Naive thymus-derived CD4-positive, alpha-beta T cell (primary cell): ENCODE data around the gene GNB5. TPM values are rescaled to one million over a fixed set of nuclear protein-coding genes. Genes with fewer than 3 reads are reported as not detected.

Source experiments
- ATAC-seq: fragments of 150-1000 bp; cut with Tn5 transposase; 2 replicates; pipeline ENCODE4 v1.10.0; 2021; ENCODE audit warnings: mild to moderate bottlenecking, moderate library complexity
- CTCF ChIA-PET: fragments of 350-600 bp; sonication (Branson Sonifier 250); formaldehyde crosslinking; loops from one replicate; lab custom pipeline; 2021; ENCODE audit warnings: antibody characterized with exemption; lab: Charles Lee
- POLR2A ChIA-PET: fragments of 350-600 bp; sonication (Branson Sonifier 250); formaldehyde crosslinking; loops from one replicate; lab custom pipeline; 2021; ENCODE audit warnings: antibody characterized with exemption, inconsistent platforms; lab: Charles Lee
- DNase-seq, 9 donors: peaks; one replicate each; pipeline versions ENCODE4 v3.0.0 to v3.0.0-alpha.2; 2020 to 2022; ENCODE audit warnings: mixed read lengths in 1 of 9
- H3K27ac ChIP-seq: one replicate; pipeline ENCODE4 v1.7.0; 2013; ENCODE audit warnings: mild to moderate bottlenecking, low read depth, low read length, moderate library complexity
- H3K27me3 ChIP-seq, 2 donors: one replicate each; pipeline ENCODE4 v1.7.0; 2013; ENCODE audit warnings: low read length in 2 of 2, mild to moderate bottlenecking in 2 of 2, moderate library complexity in 2 of 2; ENCODE audit not compliant: control insufficient read depth in 2 of 2, insufficient read depth in 2 of 2
- H3K36me3 ChIP-seq, 3 experiments: 1 replicate in 2 of 3; 2 replicates in 1 of 3; pipeline ENCODE4 v1.7.0; 2013; ENCODE audit warnings: low read length in 3 of 3, mild to moderate bottlenecking in 3 of 3, moderate library complexity in 1 of 3; ENCODE audit not compliant: insufficient read depth in 3 of 3, control insufficient read depth in 2 of 3
- H3K4me1 ChIP-seq, 2 donors: one replicate each; pipeline ENCODE4 v1.7.0; 2013; ENCODE audit warnings: low read length in 2 of 2, mild to moderate bottlenecking in 2 of 2, moderate library complexity in 1 of 2; ENCODE audit not compliant: control insufficient read depth in 2 of 2, insufficient read depth in 2 of 2
- H3K4me3 ChIP-seq: 2 replicates; pipeline ENCODE4 v1.7.0; 2013; ENCODE audit warnings: mild to moderate bottlenecking, low read length
- H3K9me3 ChIP-seq, 3 experiments: 1 replicate in 2 of 3; 2 replicates in 1 of 3; pipeline ENCODE4 v1.7.0; 2013; ENCODE audit warnings: low read length in 3 of 3; ENCODE audit not compliant: control insufficient read depth in 2 of 3
- H3K27ac Mint-ChIP-seq, 9 donors: one replicate each; pipeline ENCODE4 v1.8.0; 2020 to 2022; ENCODE audit warnings: mixed read lengths in 9 of 9, mild to moderate bottlenecking in 8 of 9, moderate library complexity in 5 of 9, inconsistent platforms in 2 of 9
- H3K27me3 Mint-ChIP-seq, 5 donors: one replicate each; pipeline ENCODE4 v1.8.0; 2021 to 2022; ENCODE audit warnings: mixed read lengths in 5 of 5, mild to moderate bottlenecking in 1 of 5
- H3K36me3 Mint-ChIP-seq, 5 donors: one replicate each; pipeline ENCODE4 v1.8.0; 2020 to 2022; ENCODE audit warnings: mixed read lengths in 5 of 5, mild to moderate bottlenecking in 3 of 5, inconsistent platforms in 1 of 5
- H3K4me1 Mint-ChIP-seq, 7 donors: one replicate each; pipeline ENCODE4 v1.8.0; 2020 to 2022; ENCODE audit warnings: mixed read lengths in 7 of 7, mild to moderate bottlenecking in 3 of 7, inconsistent platforms in 1 of 7
- H3K4me3 Mint-ChIP-seq, 10 donors: one replicate each; pipeline ENCODE4 v1.8.0; 2020 to 2022; ENCODE audit warnings: mild to moderate bottlenecking in 10 of 10, mixed read lengths in 10 of 10, moderate library complexity in 6 of 10, inconsistent platforms in 2 of 10
- H3K9me3 Mint-ChIP-seq, 11 donors: one replicate each; pipeline ENCODE4 v1.8.0; 2020 to 2022; ENCODE audit warnings: mixed read lengths in 11 of 11, mild to moderate bottlenecking in 4 of 11, inconsistent platforms in 1 of 11, moderate library complexity in 1 of 11
- intact Hi-C, 2 donors: fragments of 100-400 bp; cut with micrococcal nuclease; formaldehyde crosslinking; loops; one replicate each; pipeline ENCODE4 v1.15.1; 2023
- polyA plus RNA-seq, 2 donors: library from polyadenylated mRNA; unstranded; fragments of 300-500 nt; fragmentation: Illumina TruSeq; gene quantifications; one replicate each; pipeline ENCODE4 v1.2.3, GENCODE V29; 2021
- total RNA-seq, 6 experiments: library from RNA in 5 of 6; stranded (reverse) in 5 of 6; gene quantifications; 1 replicate in 5 of 6; 2 replicates in 1 of 6; pipeline ENCODE4 v1.2.3 and lab custom pipeline; 2021 to 2026

Gene GNB5
- total and polyA plus RNA-seq, 7 experiments from 2014 or later: 35.1 to 80.0 (median 49.0) TPM

- intact Hi-C loops: no loop called here
- no peak overlapping the region for H3K27ac ChIP-seq
- ChIA-PET POLR2A (interaction anchor here (0.8 kb wide), 1 partner anchor 34 kb away, joined by 4 read pairs; no protein-coding TSS in a partner anchor), CTCF (interaction anchor here (0.9 to 1.6 kb wide), 2 partner anchors 97 to 202 kb away, joined by 3 to 4 read pairs; no protein-coding TSS in a partner anchor)
- H3K36me3 Mint-ChIP-seq: peaks cover 6 to 19% (median 15%) of the 10 kb centered on the region in 5 donors
- DNase-seq (no peak), ATAC-seq (no peak)
- no peaks in the 10 kb centered on the region for H3K27me3 ChIP-seq
- peaks cover 0 to 17% (median 11%) of the 10 kb centered on the region in 7 donors for H3K4me1 Mint-ChIP-seq
- H3K27ac Mint-ChIP-seq: peak overlapping the region in 4 of 9 donors; percentile 10 to 69 (median 33)
- H3K9me3 Mint-ChIP-seq: no peaks in the 10 kb centered on the region
- H3K36me3 ChIP-seq: peaks cover 0 to 7% (median 0%) of the 10 kb centered on the region in 3 experiments
- H3K4me1 ChIP-seq: no peaks in the 10 kb centered on the region
- H3K9me3 ChIP-seq: no peaks in the 10 kb centered on the region
- no peak overlapping the region for H3K4me3 ChIP-seq
- no peaks in the 10 kb centered on the region for H3K27me3 Mint-ChIP-seq
- H3K4me3 Mint-ChIP-seq: no peak overlapping the region
Observed at GRCh38 chr15:52068004-52068615, 123.1 kb downstream of the GNB5 start.

GRCh38 chr15:52067545-52067926 is 123.7 kb downstream of the GNB5 start:
- Histone ChIP-seq H3K27me3 (no peaks in the 10 kb centered on the region), H3K27ac (no peak overlapping the region), H3K36me3 (peaks cover 0 to 11% (median 0%) of the 10 kb centered on the region in 3 experiments), H3K4me1 (no peaks in the 10 kb centered on the region), H3K4me3 (no peak overlapping the region), H3K9me3 (no peaks in the 10 kb centered on the region)
- ATAC-seq (no peak), DNase-seq (no peak)
- Mint-ChIP-seq H3K9me3 (no peaks in the 10 kb centered on the region), H3K4me1 (peaks cover 0 to 17% (median 11%) of the 10 kb centered on the region in 7 donors), H3K4me3 (peak overlapping the region in 1 of 10 donors; percentile 9), H3K27ac (peak overlapping the region in 5 of 9 donors; percentile 30 to 69 (median 53)), H3K27me3 (no peaks in the 10 kb centered on the region), H3K36me3 (peaks cover 6 to 23% (median 16%) of the 10 kb centered on the region in 5 donors)
- ChIA-PET CTCF (interaction anchor here (0.6 kb wide), 1 partner anchor 60 kb away, joined by 4 read pairs; no protein-coding TSS in a partner anchor), POLR2A (interaction anchor here (0.8 kb wide), 1 partner anchor 33 kb away, joined by 4 read pairs; no protein-coding TSS in a partner anchor)
- intact Hi-C loops: no loop called here

DNA sequence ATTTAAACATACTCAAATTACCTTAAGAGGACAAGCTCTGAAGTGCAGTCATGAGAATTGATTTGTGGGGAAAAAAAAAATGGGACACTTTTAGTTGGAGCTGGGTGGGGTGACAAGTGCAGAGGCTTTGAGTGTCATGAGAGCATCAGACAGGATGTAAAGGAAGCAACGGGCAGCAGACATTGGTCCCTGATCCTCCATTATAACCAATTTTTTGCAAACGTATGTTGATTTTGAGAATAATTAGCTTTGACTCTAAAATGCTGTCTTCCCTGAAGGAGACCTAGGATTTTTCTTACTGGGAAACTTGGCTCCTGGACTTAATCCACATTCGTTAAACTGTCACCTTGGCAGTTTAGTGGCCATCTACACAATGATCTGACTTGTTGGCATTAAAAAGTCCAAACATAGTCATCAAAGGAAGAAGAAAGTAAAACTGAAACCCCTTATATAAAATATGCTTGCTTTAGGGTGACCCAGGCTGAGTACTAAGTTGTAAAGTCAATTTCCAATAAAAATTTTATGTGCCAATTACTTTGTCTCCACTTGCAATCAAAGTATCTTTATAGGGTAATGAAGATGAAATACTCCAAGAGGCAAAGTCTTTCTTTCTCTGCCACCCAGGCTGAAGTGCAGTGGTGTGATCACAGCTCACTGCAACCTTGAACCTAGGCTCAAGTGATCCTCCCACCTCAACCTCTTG is 124.2 kb downstream of the GNB5 start:
- ATAC-seq (no peak), DNase-seq (no peak)
- Mint-ChIP-seq H3K9me3 (no peaks in the 10 kb centered on the region), H3K36me3 (peaks cover 6 to 23% (median 16%) of the 10 kb centered on the region in 5 donors), H3K4me3 (peak overlapping the region in 1 of 10 donors; percentile 9), H3K4me1 (peaks cover 0 to 17% (median 11%) of the 10 kb centered on the region in 7 donors), H3K27me3 (no peaks in the 10 kb centered on the region), H3K27ac (peak overlapping the region in 6 of 9 donors; percentile 13 to 58 (median 50))
- ChIA-PET CTCF (interaction anchor here (0.6 kb wide), 1 partner anchor 59 kb away, joined by 4 read pairs; no protein-coding TSS in a partner anchor), POLR2A (interaction anchor here (0.8 kb wide), 1 partner anchor 33 kb away, joined by 4 read pairs; no protein-coding TSS in a partner anchor)
- H3K9me3 ChIP-seq: no peaks in the 10 kb centered on the region
- no peaks in the 10 kb centered on the region for H3K4me1 ChIP-seq
- no peak overlapping the region for H3K4me3 ChIP-seq
- no peaks in the 10 kb centered on the region for H3K27me3 ChIP-seq
- H3K27ac ChIP-seq: no peak overlapping the region
- intact Hi-C loops: no loop called here
- peaks cover 0 to 11% (median 0%) of the 10 kb centered on the region in 3 experiments for H3K36me3 ChIP-seq

Other genes with a start within 250 kb of the GNB5 start
- 10 to 100 TPM in 3 of 5 experiments, 1 to 10 TPM in 2; 9.2 to 30.1 (median 19.3) TPM for gene LEO1, start 219.6 kb downstream of the GNB5 start, total RNA-seq
- gene LEO1, start 219.6 kb downstream of the GNB5 start, polyA plus RNA-seq: 10 to 100 TPM; 16.5 to 33.2 TPM
- 10 to 100 TPM; 19.2 to 44.1 (median 25.3) TPM for gene MAPK6, start 172.2 kb downstream of the GNB5 start, total RNA-seq
- gene MAPK6, start 172.2 kb downstream of the GNB5 start, polyA plus RNA-seq: 1 to 10 TPM; 5.1 to 6.0 TPM
- under 1 TPM in 1 of 5 experiments, not detected in 4; 0.59 TPM for gene BCL2L10, start 78.6 kb downstream of the GNB5 start, total RNA-seq
- gene BCL2L10, start 78.6 kb downstream of the GNB5 start, polyA plus RNA-seq: not detected
- gene MYO5C, start 104.4 kb upstream of the GNB5 start, total RNA-seq: 1 to 10 TPM in 1 of 5 experiments, under 1 TPM in 4; 0.19 to 1.3 (median 0.40) TPM
- under 1 TPM in 1 of 2 donors, not detected in 1; 0.22 TPM for gene MYO5C, start 104.4 kb upstream of the GNB5 start, polyA plus RNA-seq